NCI-H146 treated with DMSO at 0.1 percent for 48 hours (cell line): ENCODE results near the gene PRKCD.

Experiments
- DNase-seq: peaks from one replicate; lab custom pipeline; 2025; ENCODE audit not compliant: unreplicated experiment; lab: John Stamatoyannopoulos, UW

PRKCD gene

GRCh38 chr3:53169832-53170324 is 8.9 kb downstream of the PRKCD start:
- DNase-seq, result no peak

GRCh38 chr3:53170325-53171063 is 9.5 kb downstream of the PRKCD start:
- DNase-seq, result no peak

DNA sequence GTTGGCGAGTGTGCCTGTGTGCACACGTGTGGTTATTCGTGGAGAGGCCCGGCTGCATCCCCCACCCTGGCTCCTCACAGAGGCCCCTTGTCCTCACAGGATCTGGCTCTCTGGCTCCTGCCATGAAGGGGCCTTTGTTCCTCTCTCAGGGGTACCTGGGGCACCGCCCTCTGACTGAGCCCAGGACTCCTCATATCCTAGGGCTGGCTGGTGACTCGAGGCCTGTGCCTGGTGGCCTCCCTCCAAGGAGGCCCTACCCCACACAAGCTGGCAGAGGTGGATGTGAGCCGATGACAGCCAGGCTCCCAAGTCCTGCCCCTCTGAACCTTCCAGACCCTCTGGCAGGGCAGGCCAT is 10.0 kb downstream of the PRKCD start:
- no peak for DNase-seq

DNA sequence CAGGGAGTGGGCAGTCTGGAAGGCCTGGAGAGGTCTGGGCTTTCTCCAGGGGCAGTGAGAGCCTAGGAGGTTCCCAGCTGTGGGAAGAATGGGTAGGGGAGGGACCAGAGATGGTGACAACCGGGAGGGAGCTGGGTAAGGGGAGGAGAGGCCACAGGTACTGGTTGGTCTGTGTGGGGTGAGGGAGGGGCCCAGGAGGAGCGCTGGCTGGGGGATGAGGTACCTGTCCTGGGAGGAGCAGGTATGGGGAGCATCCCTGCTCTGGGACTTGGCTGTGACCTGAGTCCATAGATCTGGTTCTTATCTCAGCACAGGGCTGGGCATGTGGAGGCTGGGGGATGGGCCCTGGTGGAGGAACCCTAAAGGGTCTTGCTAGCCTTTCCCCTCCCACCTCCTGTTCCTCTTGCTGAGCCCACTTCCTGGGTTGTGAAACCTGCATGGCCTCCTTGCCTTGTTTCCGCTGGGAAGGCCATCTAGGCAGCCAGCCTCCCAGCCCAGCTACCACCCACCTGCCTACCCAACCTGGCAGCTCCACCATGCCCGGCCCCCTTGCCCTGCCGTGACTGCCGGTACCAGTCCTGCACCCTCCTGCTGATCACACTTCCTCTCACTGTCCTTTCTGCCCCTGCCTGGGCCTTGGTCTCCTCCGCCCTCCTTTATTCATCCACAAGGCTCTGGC is 11.0 kb downstream of the PRKCD start:
- DNase-seq, result no peak

- DNase-seq, result no peak
Measured at GRCh38 chr3:53173107-53173506, 12.1 kb downstream of the PRKCD start.

- DNase-seq, result no peak
Measured at GRCh38 chr3:53174346-53175250, 13.6 kb downstream of the PRKCD start.

DNA sequence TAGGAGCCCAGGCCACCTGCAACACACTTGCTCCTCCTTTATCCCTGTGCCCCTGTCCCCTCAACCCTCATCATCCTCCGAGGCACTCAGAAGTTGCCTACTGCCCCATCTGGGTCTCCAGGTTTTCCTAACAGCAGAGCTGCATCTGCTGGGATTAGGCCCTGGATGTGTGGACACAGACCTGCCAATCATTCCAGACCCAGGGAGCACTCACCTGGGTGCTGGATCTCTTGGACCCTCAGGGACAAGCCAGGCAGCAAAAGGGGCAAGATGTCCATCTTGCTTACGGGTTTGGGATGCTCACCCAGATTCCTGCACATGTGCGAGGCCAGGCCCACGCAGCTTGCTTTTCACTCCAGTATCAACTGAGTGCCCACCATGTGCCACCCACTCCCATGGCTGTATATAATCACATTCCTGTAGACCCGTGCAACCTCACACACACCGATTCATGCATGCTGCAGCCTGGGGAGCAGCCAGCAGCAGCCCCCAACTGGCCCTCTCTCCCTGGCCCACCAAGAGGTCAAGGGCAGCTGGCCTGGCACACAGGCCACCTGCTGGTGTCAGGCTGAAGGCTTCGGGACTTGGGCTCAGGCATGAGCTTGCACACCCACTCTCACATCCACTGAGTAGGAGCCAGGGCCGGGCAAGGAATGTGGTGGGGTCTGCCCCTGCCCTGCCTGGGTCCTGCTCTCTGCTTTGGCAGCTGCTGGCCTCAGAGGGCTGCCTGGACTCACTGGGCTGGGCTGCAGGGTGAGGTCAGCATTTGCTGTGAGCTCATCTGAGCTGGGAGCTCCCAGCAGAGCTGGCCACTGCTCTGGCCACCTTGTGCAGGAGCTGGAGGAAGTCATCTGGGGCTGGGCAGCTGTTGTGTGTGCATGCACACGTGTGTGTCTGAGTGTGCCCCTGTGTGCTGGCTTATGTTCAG is 14.9 kb downstream of the PRKCD start:
- DNase-seq, result no peak

DNA sequence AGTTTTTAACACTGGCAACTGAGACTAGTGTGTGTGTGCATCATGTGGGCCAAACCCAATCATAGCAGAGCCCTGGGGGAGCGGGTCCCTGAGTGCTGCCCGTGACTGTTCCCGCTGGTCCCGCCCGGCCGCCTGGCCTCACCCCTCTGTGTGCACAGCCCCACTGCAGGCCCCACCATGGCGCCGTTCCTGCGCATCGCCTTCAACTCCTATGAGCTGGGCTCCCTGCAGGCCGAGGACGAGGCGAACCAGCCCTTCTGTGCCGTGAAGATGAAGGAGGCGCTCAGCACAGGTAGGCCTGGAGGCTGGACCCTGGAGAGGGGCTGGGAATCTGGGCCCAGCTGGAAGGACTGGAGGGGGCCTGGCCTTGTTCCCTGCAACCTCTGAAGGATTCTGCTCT is 17.2 kb downstream of the PRKCD start:
- DNase-seq, result no peak

DNA sequence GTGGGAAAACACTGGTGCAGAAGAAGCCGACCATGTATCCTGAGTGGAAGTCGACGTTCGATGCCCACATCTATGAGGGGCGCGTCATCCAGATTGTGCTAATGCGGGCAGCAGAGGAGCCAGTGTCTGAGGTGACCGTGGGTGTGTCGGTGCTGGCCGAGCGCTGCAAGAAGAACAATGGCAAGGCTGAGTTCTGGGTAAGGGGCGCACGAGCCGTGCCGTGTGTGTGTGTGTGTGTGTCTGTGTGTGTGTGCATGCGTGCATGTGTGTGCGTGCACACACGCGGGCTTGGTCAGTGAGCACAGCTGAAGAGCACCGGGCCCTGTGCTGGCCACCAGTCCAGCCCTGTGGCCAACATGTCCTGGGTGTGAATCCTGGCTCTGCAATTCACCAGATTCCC is 18.6 kb downstream of the PRKCD start:
- DNase-seq, result no peak

DNA sequence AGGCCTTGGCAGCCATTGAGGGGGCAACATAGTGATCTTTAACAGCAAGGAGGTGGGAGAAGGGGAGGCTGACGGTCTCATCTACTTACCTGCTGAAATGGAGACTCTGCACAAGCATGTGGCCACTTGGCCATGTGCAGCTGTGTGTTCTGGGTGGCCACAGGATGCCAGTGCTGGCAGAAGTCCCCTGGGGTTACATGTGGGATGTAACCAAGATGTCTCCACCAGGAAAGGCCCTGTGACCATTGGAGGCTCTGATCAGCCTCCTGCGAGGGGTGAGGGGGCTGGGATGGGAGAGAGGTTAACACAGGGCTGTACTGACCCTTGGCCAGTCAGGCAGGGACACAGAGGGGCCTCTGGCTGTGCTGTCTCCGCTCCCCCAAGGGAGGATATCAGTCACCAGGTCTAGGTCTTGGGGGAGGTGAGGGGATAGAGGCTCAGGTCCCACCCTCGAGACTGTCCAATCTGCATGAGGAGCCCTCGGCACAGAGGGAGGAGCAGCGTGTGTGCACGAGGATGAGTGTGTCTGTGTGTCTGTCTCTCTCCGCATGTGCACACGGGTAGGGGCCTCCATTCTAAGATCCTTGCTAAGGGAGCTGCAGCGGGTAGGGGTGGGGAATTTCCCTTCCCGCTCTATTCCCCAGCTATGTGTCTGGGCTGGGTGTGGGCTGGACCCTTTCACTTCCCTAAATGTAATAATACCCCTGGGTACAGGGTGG is 19.5 kb downstream of the PRKCD start:
- DNase-seq, result no peak

DNA sequence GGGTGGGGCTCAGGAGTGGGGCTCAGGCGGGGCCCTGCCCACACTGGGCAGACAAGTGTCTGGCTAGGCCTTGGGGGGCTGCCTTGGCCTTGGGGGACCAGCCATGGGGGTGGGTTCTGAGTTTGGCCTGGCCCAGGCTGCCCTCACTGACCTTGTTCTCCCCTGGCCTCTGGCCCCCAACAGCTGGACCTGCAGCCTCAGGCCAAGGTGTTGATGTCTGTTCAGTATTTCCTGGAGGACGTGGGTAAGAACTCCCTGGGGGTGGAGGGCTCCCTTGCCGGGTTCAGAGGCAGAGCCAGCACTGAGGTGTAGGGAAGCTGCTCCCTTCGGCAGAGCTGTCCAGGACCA is 20.0 kb downstream of the PRKCD start:
- no peak for DNase-seq

- DNase-seq, result no peak
Measured at GRCh38 chr3:53181528-53181927, 20.5 kb downstream of the PRKCD start.

GRCh38 chr3:53182764-53183355 is 21.9 kb downstream of the PRKCD start:
- no peak for DNase-seq

DNA sequence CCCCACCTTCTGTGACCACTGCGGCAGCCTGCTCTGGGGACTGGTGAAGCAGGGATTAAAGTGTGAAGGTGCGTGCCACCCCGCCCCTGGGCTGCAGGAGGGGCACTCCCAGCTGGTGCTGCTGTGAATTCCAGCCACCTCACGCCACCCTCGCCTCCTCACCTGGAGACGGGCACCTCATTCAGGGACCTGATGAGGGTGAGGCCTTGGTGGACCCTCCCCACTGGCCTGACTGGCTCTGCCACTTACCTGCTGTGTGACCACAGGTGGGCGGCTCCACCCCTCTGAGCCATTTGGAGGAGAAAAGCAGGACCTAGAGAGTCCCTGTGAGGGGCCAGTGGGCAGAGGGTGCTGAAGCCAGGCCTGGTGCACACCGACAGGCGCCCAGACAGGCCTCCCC is 22.5 kb downstream of the PRKCD start:
- no peak for DNase-seq

DNA sequence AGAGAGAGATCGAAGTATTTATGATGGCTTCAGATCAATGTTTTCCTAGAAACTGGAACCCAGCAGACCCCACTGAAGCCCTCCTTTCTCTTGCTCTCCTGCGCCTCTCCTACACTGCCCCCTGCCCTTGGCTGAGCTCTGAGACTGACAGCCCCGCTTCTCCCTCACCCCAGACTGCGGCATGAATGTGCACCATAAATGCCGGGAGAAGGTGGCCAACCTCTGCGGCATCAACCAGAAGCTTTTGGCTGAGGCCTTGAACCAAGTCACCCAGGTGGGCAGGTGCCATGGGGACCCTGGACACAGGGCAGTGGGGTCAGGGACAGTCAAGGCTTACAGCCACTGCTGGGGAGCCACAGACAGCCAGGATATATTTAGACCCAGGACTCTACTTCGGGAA is 23.7 kb downstream of the PRKCD start:
- DNase-seq, result no peak

DNA sequence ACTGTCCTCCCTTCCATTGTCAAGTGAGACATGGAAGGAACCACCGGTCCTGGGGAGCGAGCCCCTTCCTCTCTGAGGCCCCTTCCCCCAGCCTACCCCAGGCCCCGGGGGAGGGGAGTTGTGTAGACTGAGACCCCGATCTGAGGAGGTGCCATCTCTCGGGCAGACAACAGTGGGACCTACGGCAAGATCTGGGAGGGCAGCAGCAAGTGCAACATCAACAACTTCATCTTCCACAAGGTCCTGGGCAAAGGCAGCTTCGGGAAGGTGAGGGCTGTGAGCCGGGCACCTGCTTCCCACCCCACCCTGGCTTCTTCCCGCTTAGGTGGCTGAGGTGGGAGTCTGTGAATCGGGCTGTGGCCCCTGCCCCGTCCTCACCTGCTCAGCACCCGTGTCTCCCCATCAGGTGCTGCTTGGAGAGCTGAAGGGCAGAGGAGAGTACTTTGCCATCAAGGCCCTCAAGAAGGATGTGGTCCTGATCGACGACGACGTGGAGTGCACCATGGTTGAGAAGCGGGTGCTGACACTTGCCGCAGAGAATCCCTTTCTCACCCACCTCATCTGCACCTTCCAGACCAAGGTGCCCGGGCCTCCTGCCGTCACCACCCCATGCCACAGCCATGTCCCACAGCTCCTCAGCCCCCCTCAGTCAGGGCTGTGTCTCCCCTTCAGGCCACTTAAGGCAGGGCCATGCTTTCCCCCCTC is 24.9 kb downstream of the PRKCD start:
- DNase-seq, result no peak

GRCh38 chr3:53186726-53187125 is 25.7 kb downstream of the PRKCD start:
- DNase-seq, result no peak

- no peak for DNase-seq
Measured at GRCh38 chr3:53187430-53187829, 26.4 kb downstream of the PRKCD start.

- no peak for DNase-seq
Measured at GRCh38 chr3:53188136-53188685, 27.2 kb downstream of the PRKCD start.
